HuH-7.5 (cell line): ENCODE results near the gene MTMR6.

Source experiments
- DNase-seq: peaks from one replicate; pipeline ENCODE4 v3.0.0; 2011; ENCODE audit warnings: low spot score

Gene MTMR6

GRCh38 chr13:25215253-25215575, 72.1 kb downstream of the MTMR6 start:
- DNase-seq: no peak

GRCh38 chr13:25214491-25215252, 72.6 kb downstream of the MTMR6 start:
- DNase-seq: no peak

GRCh38 chr13:25213715-25214114, 73.6 kb downstream of the MTMR6 start:
- DNase-seq: no peak

GRCh38 chr13:25210842-25211569, 76.3 kb downstream of the MTMR6 start:
- no peak for DNase-seq

GRCh38 chr13:25207291-25207810, 79.9 kb downstream of the MTMR6 start:
- DNase-seq: no peak

GRCh38 chr13:25204863-25205262, 82.4 kb downstream of the MTMR6 start:
- DNase-seq: no peak

GRCh38 chr13:25203127-25203740, 84.1 kb downstream of the MTMR6 start:
- DNase-seq: no peak

GRCh38 chr13:25200783-25201182, 86.5 kb downstream of the MTMR6 start:
- DNase-seq: no peak

- no peak for DNase-seq
These were observed 88.6 kb downstream of the MTMR6 start for GRCh38 chr13:25198647-25199046.

- DNase-seq: no peak
These were observed 90.3 kb downstream of the MTMR6 start for GRCh38 chr13:25196971-25197370.
